HG03457 (cell line): ENCODE data around the gene CDIP1.
"Not testable (repeated sequence)": the region's sequence is repeated elsewhere in the genome, so short reads cannot be mapped to it uniquely, and the experiment has no call there.

ENCODE experiments used
- ATAC-seq: cut with Tn5 transposase; IDR thresholded peaks from one replicate; pipeline ENCODE4 v1.9.1; 2021; ENCODE audit warnings: moderate number of reproducible peaks; ENCODE audit not compliant: unreplicated experiment

CDIP1 gene

DNA sequence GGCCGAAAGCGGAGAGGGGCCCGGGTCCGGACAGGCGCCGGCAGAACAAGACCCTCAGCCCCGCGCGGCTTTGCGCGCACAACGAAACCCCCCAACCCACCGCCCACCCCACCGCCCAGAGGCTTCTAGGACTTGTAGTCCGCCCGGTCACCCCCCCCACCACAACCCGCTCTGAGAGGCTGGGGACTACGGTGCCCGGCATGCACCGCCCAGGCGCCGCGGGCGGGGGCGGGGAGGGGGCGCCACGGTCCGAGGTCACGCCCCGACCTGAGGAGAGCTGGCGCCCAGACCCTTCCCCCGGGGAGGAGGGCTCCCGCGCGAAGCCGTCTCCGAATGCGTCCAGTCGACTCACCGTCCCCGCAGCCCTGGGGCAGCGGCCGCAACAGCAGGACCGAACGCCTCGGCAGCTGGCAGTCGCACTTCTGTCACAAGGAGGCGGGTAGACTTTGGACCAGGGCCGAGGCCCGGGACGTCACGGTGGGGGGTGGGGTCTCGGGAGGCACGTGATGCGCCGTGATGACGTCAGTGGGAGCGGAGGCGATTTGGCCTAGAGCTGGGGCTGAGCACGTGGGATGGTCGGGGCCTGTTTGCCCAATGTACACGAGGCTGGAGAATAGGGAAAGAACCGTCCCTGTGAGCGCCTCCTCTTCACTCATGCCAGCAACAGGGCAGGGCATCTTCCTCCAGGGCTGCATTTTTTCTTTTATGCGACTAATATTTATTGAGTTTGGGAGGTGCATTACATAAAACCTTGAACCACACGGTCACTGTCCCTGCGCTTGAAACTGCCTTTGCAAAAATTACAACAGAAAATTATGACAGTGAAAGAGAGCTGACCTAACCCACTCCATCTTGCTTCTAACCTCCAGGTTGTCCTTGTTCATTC is at the start of gene CDIP1:
Gene CDIP1 (minus strand): TSS at position 424 of the 886 bp plus-strand sequence. CDS start 24,643 bp downstream, outside the sequence.
- peak; percentile 68 for ATAC-seq

DNA sequence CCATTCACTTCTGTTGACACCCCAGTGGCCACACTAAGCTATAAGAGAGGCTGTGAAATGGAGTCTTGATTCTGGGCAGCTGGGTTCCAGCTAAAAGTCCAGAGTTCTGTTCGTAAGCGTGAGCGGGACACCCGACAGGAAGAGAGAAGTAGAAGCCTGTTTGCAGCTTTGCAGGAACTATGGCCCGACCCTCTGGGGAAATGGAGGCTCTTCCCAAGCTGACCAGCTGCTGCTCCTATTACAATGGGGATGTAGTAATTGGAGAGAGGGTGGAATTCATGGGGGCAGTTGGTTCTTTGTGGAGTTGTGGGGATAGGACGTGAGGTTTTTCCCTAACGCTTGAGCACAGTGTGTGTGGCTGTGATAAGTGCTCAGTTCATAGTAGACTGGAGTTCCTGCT is 47.7 kb upstream of the CDIP1 start:
- no peak for ATAC-seq

DNA sequence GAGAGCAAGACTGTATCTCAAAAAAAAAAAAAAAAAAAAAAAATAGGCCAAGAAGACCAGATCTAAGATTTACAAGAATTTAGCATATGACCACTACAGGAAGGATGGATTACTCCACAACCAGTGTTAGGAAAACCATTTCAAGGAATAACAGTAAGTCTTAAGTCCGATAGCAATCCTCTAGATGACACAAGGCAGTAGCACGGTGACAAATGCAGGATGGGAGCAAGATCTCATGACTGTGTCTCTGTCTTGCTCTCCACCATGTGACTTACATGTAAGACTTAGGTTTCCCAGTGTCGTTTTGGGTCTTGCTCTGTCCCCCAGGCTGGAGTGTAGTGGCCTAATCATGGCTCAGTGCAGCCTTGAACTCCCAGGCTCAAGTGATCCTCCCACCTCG is 45.3 kb upstream of the CDIP1 start:
- ATAC-seq, result no peak

DNA sequence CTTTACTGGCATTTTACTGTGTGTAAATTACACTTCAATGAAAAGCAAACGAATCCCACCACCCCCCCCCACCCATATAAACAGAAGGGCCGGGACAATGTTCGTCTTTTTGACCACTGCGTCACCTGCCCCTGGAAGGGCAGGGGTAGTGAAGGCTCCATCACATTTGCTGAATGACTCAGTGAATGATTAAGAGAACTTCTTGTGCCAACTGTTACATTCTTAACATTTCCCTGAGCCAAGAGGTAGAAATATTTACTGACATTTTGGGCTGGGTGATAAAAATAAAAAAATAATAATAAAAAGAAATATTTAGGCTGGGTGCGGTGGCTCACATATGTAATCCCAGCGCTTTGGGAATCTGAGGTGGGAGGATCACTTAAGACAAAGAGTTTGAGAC is 41.7 kb upstream of the CDIP1 start:
- ATAC-seq, result no peak

DNA sequence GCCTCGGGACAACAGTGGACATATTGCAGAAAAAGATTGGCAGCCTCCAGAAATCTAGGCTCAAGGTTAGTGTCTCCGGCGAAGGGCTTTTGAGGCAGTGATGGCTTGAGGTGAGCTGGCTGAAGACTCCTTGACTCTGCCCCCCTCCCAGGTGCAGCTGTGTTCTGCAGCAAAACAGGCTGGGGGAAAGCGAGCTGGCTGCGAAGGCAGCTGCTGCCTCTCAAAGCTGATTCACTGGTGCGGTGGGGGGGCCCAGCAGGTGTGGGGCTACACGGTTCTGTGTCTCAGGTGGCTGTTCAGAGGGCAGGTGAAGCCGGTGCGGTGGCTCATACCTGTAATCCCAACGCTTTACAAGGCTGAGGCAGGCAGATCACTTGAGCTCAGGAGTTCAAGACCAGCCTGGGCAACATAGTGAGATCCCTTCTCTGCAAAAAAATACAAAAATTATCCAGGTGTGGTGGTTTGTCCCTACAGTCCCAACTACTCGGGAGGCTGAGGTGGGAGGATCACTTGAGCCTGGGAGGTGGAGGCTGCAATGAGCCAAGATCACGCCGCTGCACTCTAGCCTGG is 40.5 kb upstream of the CDIP1 start:
- no peak for ATAC-seq

DNA sequence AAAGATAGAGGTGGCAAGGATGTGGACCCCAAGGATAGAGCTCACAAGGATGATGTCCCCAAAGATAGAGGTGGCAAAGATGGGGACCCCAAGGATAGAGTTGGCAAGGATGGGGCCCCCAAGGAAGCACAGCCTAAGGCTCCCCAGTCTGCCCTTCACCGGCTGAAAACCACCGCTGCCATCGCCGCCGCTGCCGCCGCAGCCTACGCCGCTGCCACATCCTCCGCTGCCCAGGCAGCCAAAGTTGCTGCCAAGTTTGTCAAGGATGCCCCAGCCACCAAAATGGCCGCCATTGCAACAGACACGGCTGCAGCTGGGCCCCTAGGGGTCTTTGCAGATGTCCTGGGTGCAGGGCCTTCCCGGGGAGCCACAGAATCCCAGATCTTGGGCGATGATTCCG is 37.4 kb upstream of the CDIP1 start:
- ATAC-seq, result no peak

DNA sequence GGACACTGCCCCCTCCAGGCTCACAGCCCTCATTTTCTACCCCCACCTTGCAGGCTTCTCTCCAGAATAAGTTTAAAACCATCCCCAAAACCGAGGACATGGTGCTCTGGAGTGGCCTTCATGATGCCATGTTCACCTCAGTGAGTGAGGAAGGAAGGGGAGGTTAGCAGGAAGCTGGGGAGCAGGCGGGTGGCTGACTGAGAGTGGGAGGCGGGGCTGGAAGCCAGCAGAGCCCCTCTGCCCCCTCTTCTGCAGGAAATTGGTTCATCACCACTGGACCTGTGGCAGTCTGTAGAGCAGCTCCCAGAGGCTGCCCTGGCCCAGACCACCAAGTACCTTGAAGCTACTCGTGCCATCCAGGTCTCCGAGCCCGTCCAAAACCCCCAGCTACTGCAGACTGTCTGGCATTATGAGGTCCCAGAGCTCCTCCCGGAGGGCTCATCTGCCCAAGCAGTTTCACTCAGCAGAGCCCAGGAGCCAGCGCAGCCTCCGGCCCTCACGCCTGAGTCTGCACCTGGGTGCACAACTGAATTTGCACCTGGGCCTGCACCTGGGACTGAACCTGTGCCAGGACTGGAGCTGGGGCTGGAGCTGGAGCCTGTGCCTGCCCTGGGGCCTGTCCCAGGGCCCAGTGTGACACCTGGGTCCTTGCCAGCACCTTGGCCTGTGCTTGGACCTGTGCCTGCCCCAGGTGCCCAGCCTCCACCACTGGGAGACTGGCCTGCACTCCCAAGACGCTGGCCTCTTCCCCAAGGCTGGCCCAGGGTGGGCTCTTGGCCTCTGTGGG is 36.5 kb upstream of the CDIP1 start:
- ATAC-seq, result no peak

DNA sequence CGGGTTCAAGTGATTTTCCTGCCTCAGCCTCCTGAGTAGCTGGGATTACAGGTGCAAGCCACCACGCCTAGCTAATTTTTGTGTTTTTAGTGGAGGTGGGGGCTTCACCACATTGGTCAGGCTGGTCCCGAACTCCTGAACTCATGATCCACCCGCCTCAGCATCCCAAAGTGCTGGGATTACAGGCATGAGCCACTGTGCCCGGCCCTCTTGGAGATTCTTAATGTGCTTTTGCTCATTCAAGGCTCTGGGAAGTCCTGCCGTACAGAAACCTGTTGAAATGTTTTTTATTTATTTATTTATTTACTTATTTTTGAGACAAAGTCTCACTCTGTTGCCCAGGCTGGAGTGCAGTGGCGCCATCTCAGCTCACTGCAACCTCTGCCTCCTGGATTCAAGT is 35.4 kb upstream of the CDIP1 start:
- not testable (repeated sequence) for ATAC-seq

DNA sequence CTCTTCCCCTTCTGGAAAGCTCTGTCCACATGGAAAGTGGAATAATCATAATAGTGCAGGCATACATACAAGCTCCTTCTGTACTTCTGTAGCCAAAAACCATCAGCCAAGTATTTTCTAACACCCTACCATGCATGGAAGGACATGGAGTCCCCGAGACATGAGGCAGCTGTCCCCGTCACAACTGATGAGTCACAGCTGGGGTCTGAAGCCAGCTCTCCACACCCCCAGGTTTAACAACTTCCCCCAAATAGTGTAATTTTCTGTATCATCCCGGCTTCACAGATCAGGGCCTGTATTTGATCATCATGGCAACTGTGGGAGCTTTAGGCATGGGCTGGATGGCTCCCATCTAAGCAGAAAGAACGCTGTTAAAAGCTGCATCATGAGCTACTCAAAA is 34.1 kb upstream of the CDIP1 start:
- ATAC-seq, result no peak

DNA sequence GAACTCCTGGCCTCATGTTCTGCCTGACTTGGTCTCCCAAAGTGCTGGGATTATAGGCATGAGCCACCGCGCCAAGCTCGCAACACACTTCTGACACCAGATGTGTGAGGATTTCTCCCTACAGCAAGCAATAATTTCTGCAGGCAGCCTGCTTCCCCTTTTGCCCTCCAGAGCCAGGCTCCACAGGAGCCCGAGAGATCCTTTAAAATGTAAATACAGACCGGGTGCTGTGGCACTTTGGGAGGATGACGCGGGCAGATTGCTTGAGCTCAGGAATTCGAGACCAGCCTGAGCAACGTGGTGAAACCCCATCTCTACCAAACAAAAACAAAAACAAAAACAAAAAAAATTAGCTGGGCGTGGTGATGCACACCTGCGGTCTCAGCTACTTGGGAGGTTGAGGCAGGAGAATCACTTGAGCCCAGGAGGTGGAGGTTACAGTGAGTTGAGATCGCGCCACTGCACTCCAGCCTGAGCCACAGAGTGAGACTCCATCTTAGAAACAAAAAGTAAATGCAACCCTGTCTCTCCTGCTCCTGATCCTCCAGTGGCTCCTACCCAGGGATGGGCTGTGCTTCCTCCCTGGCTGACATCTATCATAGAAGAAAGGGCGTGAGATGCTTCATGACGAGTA is 32.2 kb upstream of the CDIP1 start:
- no peak for ATAC-seq

DNA sequence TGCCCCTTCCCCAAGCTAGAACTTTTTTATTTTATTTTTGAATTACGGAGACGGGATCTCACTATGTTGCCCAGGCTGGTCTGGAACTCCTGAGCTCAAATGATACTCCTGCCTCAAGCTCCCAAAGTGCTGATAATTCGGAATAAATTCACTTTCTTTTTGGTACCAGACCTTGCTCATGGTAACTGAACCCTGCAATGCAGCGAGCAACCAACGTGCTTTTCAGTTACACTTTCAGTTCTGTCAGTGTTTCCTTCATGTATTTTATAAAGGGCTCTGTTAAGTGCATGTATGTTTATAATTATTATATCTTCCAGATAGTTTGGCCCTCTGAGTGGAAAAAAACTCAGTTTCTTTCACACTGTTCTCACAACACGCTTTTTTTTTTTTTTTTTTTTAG is 31.5 kb upstream of the CDIP1 start:
- ATAC-seq, result no peak

DNA sequence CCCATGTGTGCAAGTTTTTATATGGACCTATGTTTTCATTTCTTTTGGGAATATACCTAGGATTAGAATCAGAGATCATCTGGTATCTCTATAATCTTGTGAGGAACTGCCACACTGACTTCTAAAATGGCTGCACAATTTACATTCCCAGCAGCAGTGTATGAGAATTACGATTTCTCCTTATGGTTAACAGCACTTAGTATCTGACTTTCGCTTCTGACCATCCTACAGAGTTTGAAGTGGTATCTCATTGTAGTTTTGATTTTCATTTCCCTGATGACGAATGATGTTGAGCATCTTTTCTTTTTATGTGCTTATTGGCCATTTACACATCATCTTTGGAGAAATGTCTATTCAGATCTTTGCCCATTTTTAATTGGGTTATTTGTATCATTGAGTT is 27.6 kb upstream of the CDIP1 start:
- no peak for ATAC-seq

DNA sequence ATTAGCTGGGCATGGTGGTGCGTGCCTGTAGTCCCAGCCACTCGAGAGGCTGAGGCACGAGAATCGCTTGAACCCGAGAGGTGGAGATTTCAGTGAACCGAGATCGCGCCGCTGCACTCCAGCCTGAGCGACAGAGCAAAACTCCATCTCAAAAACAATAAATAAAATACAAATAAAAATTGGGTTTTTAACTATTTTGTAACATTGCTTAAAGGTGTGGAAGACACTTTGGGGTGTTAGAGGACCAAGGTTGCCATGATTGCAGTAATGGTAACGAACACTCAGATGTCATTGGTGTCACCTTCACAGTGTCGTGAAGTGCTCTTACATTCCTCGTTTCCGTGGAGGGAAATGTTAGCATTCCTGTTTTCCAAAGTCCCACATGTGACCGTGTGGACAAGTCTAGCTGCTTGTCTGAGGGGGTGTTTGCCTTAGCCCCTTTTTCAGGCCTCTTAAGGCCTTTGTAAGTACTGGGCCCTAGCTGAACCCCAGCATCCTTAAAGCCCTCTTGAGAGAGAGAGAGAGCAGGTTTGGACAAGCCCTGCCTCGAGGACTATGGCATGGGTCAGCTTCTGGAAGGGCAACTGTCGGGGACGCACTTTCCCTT is 26.2 kb upstream of the CDIP1 start:
- ATAC-seq, result no peak

DNA sequence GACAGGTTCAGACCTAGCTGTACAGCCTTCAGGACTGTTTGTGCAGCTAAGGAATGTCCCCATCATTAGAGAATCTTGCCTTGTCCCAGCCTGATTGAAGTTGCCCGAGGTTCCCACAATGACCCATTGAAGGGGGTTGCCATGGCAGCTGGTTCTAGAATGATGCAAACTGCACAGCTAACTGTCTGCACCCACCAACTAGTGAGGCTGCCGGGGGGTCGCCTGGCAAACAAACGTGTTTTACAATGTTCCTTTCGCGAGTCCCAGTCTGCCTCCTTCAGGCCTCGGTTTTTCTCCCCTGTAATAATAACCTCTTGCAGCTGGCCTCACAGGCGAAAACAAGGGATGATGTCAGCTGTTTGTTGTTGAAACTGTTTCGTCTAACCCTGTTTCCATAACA is 23.0 kb upstream of the CDIP1 start:
- ATAC-seq, result no peak

DNA sequence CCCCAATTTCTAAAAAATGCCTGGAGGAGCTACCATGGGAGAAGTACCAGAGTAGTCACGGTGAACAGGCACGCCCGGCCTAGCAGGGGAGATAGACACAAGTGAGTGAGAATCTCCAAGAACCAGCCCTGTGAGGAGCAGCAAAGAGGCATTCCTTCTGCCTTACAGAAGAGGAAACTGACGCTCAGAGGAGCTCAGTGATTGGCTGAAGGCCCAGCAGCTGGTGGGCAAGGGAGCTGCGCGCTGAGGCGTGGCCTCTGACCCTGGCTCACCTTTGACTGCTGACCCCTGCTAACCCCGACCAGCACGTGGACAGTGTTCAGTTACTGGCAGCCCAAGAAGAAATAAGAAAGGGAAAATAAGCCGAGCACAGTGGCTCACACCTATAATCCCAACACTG is 19.4 kb upstream of the CDIP1 start:
- ATAC-seq, result no peak

DNA sequence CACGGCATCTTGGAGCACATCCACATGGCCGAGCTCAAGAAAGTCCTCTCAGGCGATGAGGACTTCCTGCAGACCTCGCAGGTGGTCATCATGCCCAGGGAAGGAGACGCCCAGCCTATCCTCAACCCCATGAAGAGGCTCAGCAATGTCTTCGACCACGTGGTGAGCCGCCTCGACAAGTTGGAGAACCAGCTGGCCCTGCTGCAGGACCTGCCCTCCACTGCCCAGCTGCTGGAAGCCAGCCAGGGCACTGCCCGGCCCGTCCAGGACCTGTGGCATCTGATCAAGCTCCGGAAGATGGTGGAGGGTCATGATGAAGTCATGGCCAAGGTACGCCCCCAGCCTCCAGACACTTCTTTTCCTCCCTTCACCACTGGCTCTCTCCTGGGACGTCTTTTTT is 18.0 kb upstream of the CDIP1 start:
- no peak for ATAC-seq

DNA sequence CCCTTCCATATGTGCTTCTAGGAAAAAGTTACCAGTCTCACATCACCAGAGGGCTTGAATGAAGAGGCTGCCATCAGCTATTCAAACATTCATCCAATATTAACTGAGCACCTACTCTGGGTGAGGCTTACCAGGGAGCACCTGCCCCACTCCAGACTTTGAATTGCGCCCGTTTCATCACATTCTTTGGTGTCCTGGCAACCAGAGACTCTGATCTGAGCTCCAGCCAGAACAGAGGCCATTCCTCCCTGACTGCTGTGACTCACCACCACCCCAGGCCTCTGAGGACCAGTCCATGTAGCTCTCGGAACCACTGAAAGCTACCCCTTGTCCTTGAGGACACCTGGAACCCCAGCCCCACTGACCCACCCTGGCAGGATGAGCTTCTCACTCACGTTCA is 17.5 kb upstream of the CDIP1 start, which contains the start of gene C16orf96:
Gene C16orf96 (plus strand): TSS at position 229 of the 400 bp plus-strand sequence. CDS start 150 bp downstream, at position 379.
- no peak for ATAC-seq

DNA sequence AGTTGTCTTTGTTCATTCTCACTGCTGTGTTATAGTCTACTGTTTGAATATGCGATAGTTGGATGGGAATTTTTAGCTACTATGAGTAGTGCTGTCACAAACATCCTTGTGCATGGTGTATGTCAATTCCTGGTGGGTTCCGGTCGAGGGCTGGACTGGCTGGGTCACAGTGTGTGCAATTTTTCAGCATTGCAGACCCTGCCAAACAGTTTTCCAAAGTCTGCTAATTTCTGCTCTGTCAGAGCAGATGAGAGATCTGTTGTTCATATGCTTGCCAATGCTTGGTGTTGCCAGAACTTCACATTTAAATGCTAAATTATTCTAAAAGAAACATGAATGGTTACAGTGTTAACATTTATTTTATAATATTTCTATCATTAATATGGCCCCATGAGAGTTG is 14.0 kb upstream of the CDIP1 start:
- ATAC-seq, result no peak

DNA sequence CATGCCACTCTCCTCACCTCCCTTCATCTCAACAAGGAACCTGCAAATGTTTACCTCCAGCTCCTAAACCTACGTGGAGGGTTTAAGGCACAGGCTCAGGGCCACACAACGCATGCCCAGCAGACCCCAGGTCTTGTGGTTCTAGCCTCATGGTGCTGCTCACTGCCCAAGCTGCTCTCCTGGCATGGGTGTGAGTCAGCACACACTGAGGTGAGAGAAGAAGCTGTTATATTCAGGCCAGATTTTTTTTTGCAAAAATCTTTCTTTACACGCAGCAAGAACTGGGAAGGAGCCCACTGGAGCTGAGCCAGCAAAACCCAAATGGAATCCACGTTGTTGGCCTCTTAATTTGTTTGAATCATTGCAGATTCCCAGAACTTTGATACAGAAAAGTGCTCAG is 12.0 kb upstream of the CDIP1 start:
- no peak for ATAC-seq

DNA sequence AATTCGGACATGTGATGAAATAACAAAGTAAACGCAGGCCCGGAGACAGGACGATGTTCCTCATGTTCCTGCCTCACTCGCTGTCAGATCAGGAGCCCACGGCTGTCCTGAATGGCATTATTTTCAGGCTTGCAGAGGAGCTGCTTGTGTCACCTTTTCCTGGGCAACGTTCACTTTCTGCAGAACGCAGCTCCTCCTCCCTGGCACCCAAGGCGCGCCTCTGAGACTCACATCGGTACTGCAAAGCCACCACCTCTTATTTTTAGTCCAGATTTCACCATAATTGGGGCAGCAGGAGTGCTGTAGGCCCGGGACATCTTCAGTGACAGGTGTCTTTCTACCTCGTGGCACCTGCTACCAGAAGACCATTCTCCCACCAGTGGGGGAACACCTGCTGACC is 9.6 kb upstream of the CDIP1 start:
- ATAC-seq, result no peak

DNA sequence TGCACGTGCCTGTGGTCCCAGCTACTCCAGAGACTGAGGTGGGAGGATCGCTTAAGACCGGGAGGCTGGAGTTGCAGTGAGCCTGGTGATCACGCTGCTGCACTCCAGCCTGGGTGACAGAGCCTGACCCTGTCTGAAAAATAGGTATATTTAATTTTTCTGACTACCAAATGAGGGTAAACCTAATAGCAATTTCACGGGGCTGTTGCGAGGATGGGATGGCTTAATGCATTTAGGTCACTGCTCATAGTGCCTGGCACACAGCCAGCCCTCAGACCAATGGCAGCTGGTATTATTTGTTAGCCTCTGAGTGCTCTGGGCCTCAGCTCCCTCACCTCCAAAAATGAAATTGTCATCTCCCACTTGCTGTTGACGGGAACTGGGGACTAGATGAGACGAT is 5.9 kb upstream of the CDIP1 start:
- ATAC-seq, result no peak
